Measurements from ENCODE around the gene TGFB1. TPM values are rescaled to one million over a fixed set of nuclear protein-coding genes. Genes with fewer than 3 reads are reported as not detected.
A peak's percentile ranks its signal among the peaks of the same experiment; 100 is the strongest.

Gene TGFB1
- total and polyA plus RNA-seq, 2 of the 13 experiments (the other 11 are each of a cell fraction or from before 2014, with no cell fraction given): 4.1 to 5.4 TPM

GRCh38 chr19:41323430-41324125 is 30.1 kb downstream of the TGFB1 start (continued):
- TF ChIP-seq DMTF1 (CRISPR knock-in tag; IDR thresholded peaks at IDR 0.05): no peak
- no peak for TF ChIP-seq NR2F6 (IDR thresholded peaks at IDR 0.05)
- TF ChIP-seq NR2F6 (CRISPR knock-in tag; IDR thresholded peaks at IDR 0.05): peak; percentile 76
- TF ChIP-seq CSRNP1 (CRISPR knock-in tag; IDR thresholded peaks at IDR 0.05): 0 out of 2 replicates have a peak, but pooled peaks have one; percentile 28
- no peak for TF ChIP-seq ZFP37 (CRISPR knock-in tag; IDR thresholded peaks at IDR 0.05; ENCODE audit: borderline replicate concordance)
- TF ChIP-seq POLR2AphosphoS5 (IDR thresholded peaks at IDR 0.05; ENCODE audit: low read depth, low read length): no peak
- TF ChIP-seq ZNF263 (CRISPR knock-in tag; IDR thresholded peaks at IDR 0.05): peak; percentile 63
- no peak; the same call in 1 of the 2 replicates for TF ChIP-seq HDAC1 (CRISPR knock-in tag; IDR thresholded peaks at IDR 0.05)
- TF ChIP-seq ZNF235 (CRISPR knock-in tag; IDR thresholded peaks at IDR 0.05; ENCODE audit: borderline replicate concordance): no peak
- peak; percentile 59; the same call in 1 of the 2 replicates for TF ChIP-seq KDM2A (CRISPR knock-in tag; IDR thresholded peaks at IDR 0.05; ENCODE audit: borderline replicate concordance, low read depth)
- TF ChIP-seq ZNF788 (CRISPR knock-in tag; IDR thresholded peaks at IDR 0.05; ENCODE audit: borderline replicate concordance): peak; percentile 38; the same call in 1 of the 2 replicates
- TF ChIP-seq SMARCC2 (IDR thresholded peaks at IDR 0.05): no peak
- TF ChIP-seq MEIS1 (CRISPR knock-in tag; IDR thresholded peaks at IDR 0.05; ENCODE audit: borderline replicate concordance): no peak; the same call in 1 of the 2 replicates
- no peak for TF ChIP-seq TBP (CRISPR knock-in tag; IDR thresholded peaks at IDR 0.05)
- no peak for TF ChIP-seq ZBTB42 (CRISPR knock-in tag; IDR thresholded peaks at IDR 0.05)
- no peak for TF ChIP-seq ZNF317 (CRISPR knock-in tag; IDR thresholded peaks at IDR 0.05)
- peak; percentile 59; the same call in 1 of the 2 replicates for TF ChIP-seq ZNF609 (CRISPR knock-in tag; IDR thresholded peaks at IDR 0.05; ENCODE audit: borderline replicate concordance)
- TF ChIP-seq HHEX (CRISPR knock-in tag; IDR thresholded peaks at IDR 0.05): no peak
- no peak for TF ChIP-seq ZNF513 (CRISPR knock-in tag; conservative IDR thresholded peaks at IDR 0.05)
- no peak for TF ChIP-seq MAFF (IDR thresholded peaks at IDR 0.05; ENCODE audit: low read depth, low read length)

All from HepG2 (cell line).